ENCODE data around the gene VRK1. TPM values are rescaled to one million over a fixed set of nuclear protein-coding genes. Genes with fewer than 3 reads are reported as not detected.

VRK1 gene
- total and polyA plus RNA-seq, 2 of the 8 experiments (the other 6 are each of a cell fraction or from before 2014, with no cell fraction given), result 24.2 to 64.8 TPM

GRCh38 chr14:96894966-96895365, 97.8 kb downstream of the VRK1 start:
- 86% methylated on average over 8 of the region's 8 CpGs; no CpG with 5 or more reads in 1 of the 2 experiments for WGBS, 2 experiments (ENCODE audit: extremely low coverage in 1 of 2, insufficient coverage in 1 of 2, insufficient read length in 1 of 2, insufficient replicate concordance in 2 of 2, low coverage in 1 of 2, low lambda C conversion rate in 2 of 2, missing lambda C conversion rate in 1 of 2)
- ChIA-PET POLR2A (ENCODE audit: partially characterized antibody) (no interaction called here), CTCF (ENCODE audit: partially characterized antibody) (interaction anchor here (0.9 to 1.1 kb wide), 2 partner anchors 15 to 132 kb away, joined by 3 to 4 read pairs; no protein-coding TSS in a partner anchor)
- no peaks in the 10 kb centered on the region for H4K20me1 ChIP-seq (replicated peaks in 1 of 2; ENCODE audit: control insufficient read depth in 1 of 2, insufficient read depth in 2 of 2, low read length in 2 of 2)
- no peak overlapping the region for H4K8ac ChIP-seq (ENCODE audit: extremely low read depth, insufficient read depth, low read length)
- FAIRE-seq, result no peak
- no peak overlapping the region for H4K91ac ChIP-seq (replicated peaks; ENCODE audit: insufficient read length, low read length)
- no peaks in the 10 kb centered on the region for H3K23me2 ChIP-seq (ENCODE audit: low read depth, low read length)
- H3K4me2 ChIP-seq (ENCODE audit: insufficient read depth in 1 of 2, low read depth in 2 of 2, low read length in 2 of 2), result no peak overlapping the region
- H2BK5ac ChIP-seq (ENCODE audit: low read depth, low read length), result no peak overlapping the region
- no peak overlapping the region for H3K27ac ChIP-seq (ENCODE audit: low read depth, low read length)
- no peak overlapping the region for H2AK5ac ChIP-seq (ENCODE audit: low read depth, low read length)
- no peaks in the 10 kb centered on the region for H3K4me1 ChIP-seq (replicated peaks in 1 of 4; ENCODE audit: control insufficient read depth in 3 of 4, insufficient read depth in 4 of 4, low read length in 3 of 4)
- H2BK15ac ChIP-seq (ENCODE audit: low read length), result no peak overlapping the region
- no peak for DNase-seq (ENCODE audit: low read depth in 1 of 2, low spot score in 2 of 2)
- H3K9ac ChIP-seq (replicated peaks in 1 of 4; ENCODE audit: extremely low read depth in 1 of 4, low read depth in 3 of 4, low read length in 3 of 4), result no peak overlapping the region
- no peak overlapping the region for H3K4ac ChIP-seq (replicated peaks; ENCODE audit: insufficient read length, low read depth, low read length)
- H2AFZ ChIP-seq (ENCODE audit: low read length), result no peak overlapping the region
- H2BK20ac ChIP-seq (ENCODE audit: low read length), result no peak overlapping the region
- no peak overlapping the region for H3K18ac ChIP-seq (ENCODE audit: extremely low read depth, low read length)
- no peak overlapping the region for H3K14ac ChIP-seq (ENCODE audit: insufficient read length)
- H2BK12ac ChIP-seq (ENCODE audit: low read depth, low read length), result no peak overlapping the region
- H3K79me1 ChIP-seq (ENCODE audit: low read depth, low read length), result no peaks in the 10 kb centered on the region
- no peaks in the 10 kb centered on the region for H3K79me2 ChIP-seq (ENCODE audit: control insufficient read depth in 1 of 2, insufficient read depth in 2 of 2, low read length in 2 of 2)
- no peaks in the 10 kb centered on the region for H3K27me3 ChIP-seq (replicated peaks in 1 of 4; ENCODE audit: control insufficient read depth in 3 of 4, extremely low read depth in 1 of 4, insufficient read depth in 3 of 4, low read length in 3 of 4)
- no peak overlapping the region for H4K5ac ChIP-seq (ENCODE audit: insufficient read length, low read depth, low read length)
- no peak overlapping the region for H3K56ac ChIP-seq (replicated peaks; ENCODE audit: insufficient read length, low read depth, low read length)
- no peak overlapping the region for H3K23ac ChIP-seq (ENCODE audit: insufficient read length)
- no peaks in the 10 kb centered on the region for H3K36me3 ChIP-seq (ENCODE audit: control insufficient read depth in 2 of 4, insufficient read depth in 4 of 4, low read length in 3 of 4)
- H2BK120ac ChIP-seq (replicated peaks; ENCODE audit: low read depth, low read length), result no peak overlapping the region
- H3K9me3 ChIP-seq (ENCODE audit: insufficient read depth in 2 of 2, low read depth in 1 of 2, low read length in 1 of 2), result no peaks in the 10 kb centered on the region
- no peak overlapping the region for H3K4me3 ChIP-seq (ENCODE audit: extremely low read depth in 1 of 4, insufficient read depth in 2 of 4, low read depth in 3 of 4, low read length in 4 of 4)
- TF ChIP-seq E2F6 (IDR thresholded peaks at IDR 0.05), result no peak
- TF ChIP-seq SRF (IDR thresholded peaks at IDR 0.05; ENCODE audit: low read depth, low read length), result no peak
- TF ChIP-seq RNF2 (IDR thresholded peaks at IDR 0.05; ENCODE audit: borderline replicate concordance, low read depth, low read length, missing control alignments, poor library complexity, severe bottlenecking), result no peak
- no peak for TF ChIP-seq TAF1 (IDR thresholded peaks at IDR 0.05; ENCODE audit: low read depth, low read length)
- no peak for TF ChIP-seq CREB1 (IDR thresholded peaks at IDR 0.05)
- TF ChIP-seq MAX (IDR thresholded peaks at IDR 0.05), result no peak
- TF ChIP-seq JUN (IDR thresholded peaks at IDR 0.05; ENCODE audit: low read depth, low read length), result no peak
- no peak for TF ChIP-seq SP2 (IDR thresholded peaks at IDR 0.05; ENCODE audit: low read length)
- no peak for TF ChIP-seq SUZ12 (IDR thresholded peaks at IDR 0.05; ENCODE audit: low read length)
- TF ChIP-seq CEBPB (IDR thresholded peaks at IDR 0.05; ENCODE audit: low read depth, low read length), result no peak
- no peak for TF ChIP-seq SP4 (IDR thresholded peaks at IDR 0.05; ENCODE audit: low read length)
- TF ChIP-seq SP1 (IDR thresholded peaks at IDR 0.05; ENCODE audit: low read depth, low read length), result no peak
- no peak for TF ChIP-seq RBBP5 (IDR thresholded peaks at IDR 0.05; ENCODE audit: borderline replicate concordance, low read depth, low read length)

Data from H1 (cell line).